ENCODE data around the gene AGAP1. TPM values are rescaled to one million over a fixed set of nuclear protein-coding genes. Genes with fewer than 3 reads are reported as not detected.

AGAP1 gene
- total RNA-seq, 1 donor from 2014 or later = 39.4 TPM

DNA sequence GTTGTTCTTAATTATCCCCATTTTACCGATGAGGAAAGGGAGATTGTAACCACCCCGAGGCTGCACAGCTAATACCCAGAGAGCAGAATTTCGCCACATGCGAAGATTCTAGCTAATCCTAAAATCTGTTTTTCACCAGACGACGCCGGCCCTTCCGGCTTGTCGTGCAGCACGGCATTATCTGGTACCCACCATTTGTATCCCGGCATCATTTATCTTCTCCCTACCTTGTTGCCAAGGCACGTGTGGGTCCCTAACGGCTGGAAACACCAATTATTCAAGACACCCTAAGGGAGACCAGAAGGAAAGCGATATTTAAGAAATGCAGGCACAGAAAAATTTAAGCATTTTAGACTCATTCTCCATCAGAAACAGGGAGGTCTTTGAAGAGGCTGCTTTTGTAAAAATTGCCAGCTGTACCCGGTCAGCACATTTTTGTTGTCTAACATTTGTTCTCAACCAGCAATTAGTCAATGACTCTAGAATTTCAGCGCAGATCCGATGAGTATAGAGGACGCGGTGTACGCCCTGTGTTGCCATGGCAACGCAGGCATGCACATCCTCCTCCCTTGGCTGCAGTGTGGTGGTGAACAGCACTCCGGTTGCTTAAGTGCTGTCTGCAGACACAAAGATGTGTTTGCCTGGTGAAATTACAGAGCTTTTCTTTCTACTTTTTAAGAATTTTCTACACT, 111.6 kb downstream of the AGAP1 start:
- Histone ChIP-seq H3K9me3 (ENCODE audit: insufficient read depth, low read depth, low read length) (no peaks in the 10 kb centered on the region), H3K4me2 (ENCODE audit: low read length) (peak overlapping the region; percentile 71), H3K27ac (ENCODE audit: low read depth, low read length) (peak overlapping the region; percentile 43), H3K79me2 (ENCODE audit: insufficient read depth, low read length) (peaks cover 9% of the 10 kb centered on the region), H2AFZ (ENCODE audit: low read depth, low read length) (no peak overlapping the region), H4K20me1 (ENCODE audit: insufficient read depth, low read length) (peaks cover 81% of the 10 kb centered on the region), H3K36me3 (ENCODE audit: insufficient read depth, low read length) (no peaks in the 10 kb centered on the region), H3K27me3 (ENCODE audit: insufficient read depth, low read length) (peaks cover 3% of the 10 kb centered on the region), H3K9ac (ENCODE audit: low read length) (peak overlapping the region; percentile 34), H3K4me3 (ENCODE audit: insufficient read depth, low read depth, low read length) (peak overlapping the region; percentile 4), H3K4me1 (ENCODE audit: insufficient read depth, low read length) (peaks cover 22% of the 10 kb centered on the region)
- no peak overlapping the region for H3K27ac Mint-ChIP-seq (ENCODE audit: unreplicated experiment)
- peaks cover 17% of the 10 kb centered on the region for H3K4me1 Mint-ChIP-seq (ENCODE audit: low read depth, unreplicated experiment)
- peaks cover 4% of the 10 kb centered on the region for H3K9me3 Mint-ChIP-seq (ENCODE audit: unreplicated experiment)
- H3K27me3 Mint-ChIP-seq (ENCODE audit: low read depth, unreplicated experiment) = no peaks in the 10 kb centered on the region
- DNase-seq (ENCODE audit: low read depth) (peak; percentile 93), FAIRE-seq (peak; percentile 92)
- peaks cover 17% of the 10 kb centered on the region for H3K36me3 Mint-ChIP-seq (ENCODE audit: low read depth, unreplicated experiment)
- H3K4me3 Mint-ChIP-seq (ENCODE audit: unreplicated experiment) = no peak overlapping the region
- TF ChIP-seq, protein P1, sequence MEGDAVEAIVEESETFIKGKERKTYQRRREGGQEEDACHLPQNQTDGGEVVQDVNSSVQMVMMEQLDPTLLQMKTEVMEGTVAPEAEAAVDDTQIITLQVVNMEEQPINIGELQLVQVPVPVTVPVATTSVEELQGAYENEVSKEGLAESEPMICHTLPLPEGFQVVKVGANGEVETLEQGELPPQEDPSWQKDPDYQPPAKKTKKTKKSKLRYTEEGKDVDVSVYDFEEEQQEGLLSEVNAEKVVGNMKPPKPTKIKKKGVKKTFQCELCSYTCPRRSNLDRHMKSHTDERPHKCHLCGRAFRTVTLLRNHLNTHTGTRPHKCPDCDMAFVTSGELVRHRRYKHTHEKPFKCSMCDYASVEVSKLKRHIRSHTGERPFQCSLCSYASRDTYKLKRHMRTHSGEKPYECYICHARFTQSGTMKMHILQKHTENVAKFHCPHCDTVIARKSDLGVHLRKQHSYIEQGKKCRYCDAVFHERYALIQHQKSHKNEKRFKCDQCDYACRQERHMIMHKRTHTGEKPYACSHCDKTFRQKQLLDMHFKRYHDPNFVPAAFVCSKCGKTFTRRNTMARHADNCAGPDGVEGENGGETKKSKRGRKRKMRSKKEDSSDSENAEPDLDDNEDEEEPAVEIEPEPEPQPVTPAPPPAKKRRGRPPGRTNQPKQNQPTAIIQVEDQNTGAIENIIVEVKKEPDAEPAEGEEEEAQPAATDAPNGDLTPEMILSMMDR (IDR thresholded peaks at IDR 0.05; ENCODE audit: insufficient read depth, low read depth, low read length) = no peak
- no peak for TF ChIP-seq EZH2 (IDR thresholded peaks at IDR 0.05; ENCODE audit: insufficient read depth, low read length)

DNA sequence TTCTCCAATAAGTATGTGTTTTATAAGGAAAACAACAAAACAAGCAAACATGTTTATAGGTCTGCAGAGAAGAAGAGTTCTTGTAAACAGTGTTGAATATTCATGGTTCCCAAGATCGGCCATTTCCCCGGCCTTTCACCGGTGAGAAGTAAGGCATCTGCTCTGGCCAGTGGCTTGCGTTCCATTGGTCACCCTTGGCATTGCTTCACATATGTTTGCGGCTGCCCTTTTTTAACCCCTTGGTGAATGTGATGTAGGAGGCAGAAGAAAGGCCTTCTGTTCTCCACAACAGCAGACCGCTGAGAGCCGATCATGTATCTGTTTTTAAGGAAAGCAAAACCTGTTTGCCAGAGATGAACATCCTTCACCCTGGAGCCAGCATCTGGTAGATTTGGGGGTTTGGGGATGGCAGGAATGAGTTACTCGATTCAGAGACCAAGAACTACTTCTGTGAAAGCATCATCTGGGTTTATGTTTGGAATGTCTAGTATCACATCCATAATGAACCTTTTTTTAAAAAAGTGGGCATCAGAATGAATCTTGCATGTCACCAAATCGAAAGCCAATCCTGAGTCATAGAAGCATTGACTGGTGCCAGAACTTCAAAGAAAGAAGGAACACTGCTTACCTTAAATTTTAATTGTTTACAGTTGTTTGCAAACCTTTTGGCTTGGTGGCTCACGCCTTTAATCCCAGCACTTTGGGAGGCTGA, 112.3 kb downstream of the AGAP1 start:
- no peak overlapping the region for H2AFZ ChIP-seq (ENCODE audit: low read depth, low read length)
- H3K4me3 ChIP-seq (ENCODE audit: insufficient read depth, low read depth, low read length) = peak overlapping the region; percentile 18
- no peak for TF ChIP-seq EZH2 (IDR thresholded peaks at IDR 0.05; ENCODE audit: insufficient read depth, low read length)
- TF ChIP-seq, protein P1 (IDR thresholded peaks at IDR 0.05; ENCODE audit: insufficient read depth, low read depth, low read length) = no peak
- peaks cover 12% of the 10 kb centered on the region for H3K79me2 ChIP-seq (ENCODE audit: insufficient read depth, low read length)
- peaks cover 16% of the 10 kb centered on the region for H3K36me3 Mint-ChIP-seq (ENCODE audit: low read depth, unreplicated experiment)
- peak overlapping the region; percentile 43 for H3K27ac ChIP-seq (ENCODE audit: low read depth, low read length)
- H3K27me3 ChIP-seq (ENCODE audit: insufficient read depth, low read length) = peaks cover 3% of the 10 kb centered on the region
- H3K9me3 Mint-ChIP-seq (ENCODE audit: unreplicated experiment) = peaks cover 4% of the 10 kb centered on the region
- H3K27me3 Mint-ChIP-seq (ENCODE audit: low read depth, unreplicated experiment) = no peaks in the 10 kb centered on the region
- H3K4me1 ChIP-seq (ENCODE audit: insufficient read depth, low read length) = peaks cover 22% of the 10 kb centered on the region
- H3K4me1 Mint-ChIP-seq (ENCODE audit: low read depth, unreplicated experiment) = peaks cover 17% of the 10 kb centered on the region
- no peaks in the 10 kb centered on the region for H3K36me3 ChIP-seq (ENCODE audit: insufficient read depth, low read length)
- no peaks in the 10 kb centered on the region for H3K9me3 ChIP-seq (ENCODE audit: insufficient read depth, low read depth, low read length)
- DNase-seq (ENCODE audit: low read depth) = peak; percentile 88
- peaks cover 81% of the 10 kb centered on the region for H4K20me1 ChIP-seq (ENCODE audit: insufficient read depth, low read length)
- H3K4me2 ChIP-seq (ENCODE audit: low read length) = peak overlapping the region; percentile 71
- no peak overlapping the region for H3K27ac Mint-ChIP-seq (ENCODE audit: unreplicated experiment)
- H3K9ac ChIP-seq (ENCODE audit: low read length) = peak overlapping the region; percentile 34
- H3K4me3 Mint-ChIP-seq (ENCODE audit: unreplicated experiment) = no peak overlapping the region
- no peak for FAIRE-seq
